ENCODE measurements around the gene ETS2.
"Not testable (repeated sequence)": the region's sequence is repeated elsewhere in the genome, so short reads cannot be mapped to it uniquely, and the experiment has no call there.

The ETS2 gene

DNA sequence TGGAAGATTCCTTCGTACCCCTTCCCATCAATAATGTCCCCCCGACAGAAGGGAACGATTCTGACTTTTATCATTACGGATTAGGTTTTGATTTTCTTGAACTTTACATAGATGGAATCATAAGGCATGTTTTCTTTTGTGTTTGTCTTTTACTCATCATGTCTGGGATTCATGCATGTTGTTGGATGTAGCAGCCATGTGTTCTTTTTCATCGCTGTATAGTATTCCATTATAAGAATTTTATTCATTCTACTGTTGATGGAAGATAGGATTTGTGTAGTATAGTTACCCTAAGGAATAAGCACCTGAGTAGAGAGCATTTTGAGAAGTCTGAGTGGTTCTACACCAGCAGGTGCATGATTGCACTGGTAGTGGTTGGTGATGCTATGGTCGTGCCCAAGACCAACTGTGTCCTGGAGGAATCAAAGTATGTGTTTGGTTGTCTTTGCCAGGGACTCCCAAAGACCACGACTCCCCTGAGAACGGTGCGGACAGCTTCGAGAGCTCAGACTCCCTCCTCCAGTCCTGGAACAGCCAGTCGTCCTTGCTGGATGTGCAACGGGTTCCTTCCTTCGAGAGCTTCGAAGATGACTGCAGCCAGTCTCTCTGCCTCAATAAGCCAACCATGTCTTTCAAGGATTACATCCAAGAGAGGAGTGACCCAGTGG lies 13.5 kb downstream of the ETS2 start:
- no peak for DNase-seq

DNA sequence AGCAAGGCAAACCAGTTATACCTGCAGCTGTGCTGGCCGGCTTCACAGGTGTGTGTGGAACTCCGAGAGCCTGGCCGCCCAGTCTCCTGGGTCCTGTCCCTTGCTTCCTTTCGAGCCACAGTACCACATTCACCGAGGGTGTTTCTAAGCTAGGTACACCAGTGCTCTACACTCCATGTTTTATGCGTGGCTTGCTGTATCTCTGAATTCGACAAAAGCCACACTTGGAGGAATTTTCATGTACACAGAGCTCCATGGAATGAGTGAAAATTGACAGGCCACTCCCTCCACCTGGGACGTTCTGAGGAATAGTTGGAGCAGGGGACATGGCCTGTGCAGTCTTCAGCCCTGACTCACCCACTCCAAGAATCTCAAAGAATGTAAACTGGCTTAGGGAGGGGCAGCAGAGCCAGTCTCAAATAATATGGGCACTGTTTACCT lies 14.0 kb downstream of the ETS2 start:
- no peak for DNase-seq

DNA sequence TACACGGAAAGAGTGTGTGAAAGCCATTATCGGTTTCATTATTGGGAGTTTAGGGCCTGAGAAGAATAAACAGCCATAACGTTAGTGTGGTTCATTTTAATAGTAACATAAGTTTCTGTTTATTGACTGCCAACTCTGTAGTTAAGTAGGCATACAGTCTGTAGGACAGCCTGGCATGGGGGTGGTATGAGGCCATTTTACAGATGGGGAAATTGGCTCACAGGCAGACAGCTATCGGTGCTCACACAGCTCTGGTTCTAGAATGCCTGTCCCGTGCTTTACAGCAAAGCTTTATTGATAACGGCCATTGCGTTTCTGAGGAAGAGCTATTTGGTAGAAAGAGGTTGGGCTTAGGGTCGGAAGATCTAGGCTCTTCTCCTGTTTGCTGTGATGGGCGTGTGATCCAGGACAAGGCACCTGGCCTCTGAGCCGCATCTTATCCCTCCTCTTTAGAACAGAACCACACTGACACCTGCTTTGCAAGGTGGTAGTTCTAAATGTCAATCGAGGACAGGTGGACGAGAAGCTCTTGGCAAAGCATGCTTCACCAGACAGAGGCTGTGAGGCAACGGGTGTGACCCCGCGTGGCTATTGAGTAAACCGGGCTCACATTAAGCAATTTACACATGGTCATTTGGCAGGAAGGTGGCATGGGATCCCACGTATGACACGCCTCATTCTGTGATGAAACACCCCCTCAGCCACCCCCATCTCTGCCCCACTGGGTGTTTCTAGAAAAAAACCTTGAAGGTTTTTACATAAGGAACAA lies 14.9 kb downstream of the ETS2 start:
- no peak for DNase-seq

- DNase-seq, result no peak
Observed at GRCh38 chr21:38821248-38821647, 15.5 kb downstream of the ETS2 start.

GRCh38 chr21:38821959-38822682 lies 16.4 kb downstream of the ETS2 start:
- no peak for DNase-seq

DNA sequence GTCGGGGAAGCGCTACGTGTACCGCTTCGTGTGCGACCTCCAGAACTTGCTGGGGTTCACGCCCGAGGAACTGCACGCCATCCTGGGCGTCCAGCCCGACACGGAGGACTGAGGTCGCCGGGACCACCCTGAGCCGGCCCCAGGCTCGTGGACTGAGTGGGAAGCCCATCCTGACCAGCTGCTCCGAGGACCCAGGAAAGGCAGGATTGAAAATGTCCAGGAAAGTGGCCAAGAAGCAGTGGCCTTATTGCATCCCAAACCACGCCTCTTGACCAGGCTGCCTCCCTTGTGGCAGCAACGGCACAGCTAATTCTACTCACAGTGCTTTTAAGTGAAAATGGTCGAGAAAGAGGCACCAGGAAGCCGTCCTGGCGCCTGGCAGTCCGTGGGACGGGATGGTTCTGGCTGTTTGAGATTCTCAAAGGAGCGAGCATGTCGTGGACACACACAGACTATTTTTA lies 17.1 kb downstream of the ETS2 start:
- DNase-seq, result no peak

GRCh38 chr21:38823737-38824123 lies 18.0 kb downstream of the ETS2 start:
- DNase-seq, result no peak

DNA sequence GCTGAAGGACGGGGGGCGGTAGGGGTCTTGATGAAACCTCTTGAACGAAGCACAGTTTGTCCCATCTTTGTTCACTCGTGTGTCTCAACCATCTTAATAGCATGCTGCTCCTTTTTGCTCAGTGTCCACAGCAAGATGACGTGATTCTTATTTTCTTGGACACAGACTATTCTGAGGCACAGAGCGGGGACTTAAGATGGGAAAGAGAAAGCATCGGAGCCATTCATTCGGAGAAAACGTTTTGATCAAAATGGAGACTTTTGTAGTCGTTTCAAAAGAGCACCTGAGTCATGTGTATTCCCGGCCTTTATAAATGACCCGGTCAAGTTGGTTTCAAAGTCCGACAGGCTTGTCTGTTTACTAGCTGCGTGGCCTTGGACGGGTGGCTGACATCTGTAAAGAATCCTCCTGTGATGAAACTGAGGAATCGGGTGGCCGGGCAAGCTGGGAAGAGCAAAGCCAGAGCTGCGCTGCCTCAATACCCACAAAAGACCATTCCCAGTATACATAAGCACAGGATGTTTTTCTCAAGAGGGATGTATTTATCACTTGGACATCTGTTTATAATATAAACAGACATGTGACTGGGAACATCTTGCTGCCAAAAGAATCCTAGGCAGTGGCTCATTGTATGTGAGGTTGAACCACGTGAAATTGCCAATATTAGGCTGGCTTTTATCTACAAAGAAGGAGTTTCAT lies 18.5 kb downstream of the ETS2 start:
- DNase-seq, result no peak

DNA sequence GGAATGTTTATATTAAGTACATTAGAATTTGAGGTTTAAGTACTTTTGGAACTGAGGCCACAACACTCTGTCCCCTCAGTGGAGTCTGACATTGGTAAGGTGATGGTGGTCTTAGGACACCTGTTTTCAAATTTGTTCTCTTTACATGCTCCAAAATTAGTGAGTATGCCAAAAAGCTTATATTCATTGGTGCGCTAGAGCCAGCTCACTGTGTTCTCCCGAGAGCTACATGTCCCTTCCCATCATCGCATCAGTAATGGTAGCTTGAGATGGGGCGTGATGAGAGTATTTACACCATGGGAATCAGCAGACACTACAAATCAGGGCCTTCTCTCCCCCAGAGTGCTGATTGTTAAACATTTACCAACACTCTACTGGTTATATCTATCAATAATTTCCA lies 19.5 kb downstream of the ETS2 start:
- DNase-seq, result no peak

DNA sequence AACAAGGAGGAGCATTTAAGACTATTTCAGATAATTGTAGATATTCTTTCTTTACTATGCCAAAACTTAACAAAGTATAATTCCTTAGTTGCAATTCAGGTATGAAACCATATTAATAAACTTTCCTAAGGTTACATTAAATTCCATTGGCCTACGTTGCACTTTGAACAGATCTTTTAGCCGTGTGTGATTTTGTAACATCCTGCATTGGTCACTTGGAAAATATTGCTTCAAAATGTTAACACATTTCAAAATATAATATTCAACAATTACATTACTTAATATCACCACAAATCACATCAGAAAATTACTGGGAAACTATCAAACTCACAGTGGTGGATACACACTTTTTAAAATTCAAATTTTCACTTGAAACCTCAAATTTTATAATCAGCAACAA lies 20.2 kb downstream of the ETS2 start:
- DNase-seq, result no peak

DNA sequence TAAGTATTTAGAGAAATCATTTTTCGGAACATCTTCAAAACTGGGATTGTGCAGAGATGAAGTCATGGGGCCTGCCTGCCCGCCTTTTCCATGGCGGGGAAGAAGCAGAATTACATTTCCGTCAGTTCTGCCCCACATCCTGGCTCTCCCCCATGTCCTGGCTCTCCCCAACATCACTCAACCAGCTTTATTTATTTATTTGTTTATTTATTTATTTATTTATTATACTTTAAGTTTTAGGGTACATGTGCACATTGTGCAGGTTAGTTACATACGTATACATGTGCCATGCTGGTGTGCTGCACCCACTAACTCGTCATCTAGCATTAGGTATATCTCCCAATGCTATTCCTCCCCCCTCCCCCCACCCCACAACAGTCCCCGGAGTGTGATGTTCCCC lies 22.4 kb downstream of the ETS2 start:
- DNase-seq, result not testable (repeated sequence)

DNA sequence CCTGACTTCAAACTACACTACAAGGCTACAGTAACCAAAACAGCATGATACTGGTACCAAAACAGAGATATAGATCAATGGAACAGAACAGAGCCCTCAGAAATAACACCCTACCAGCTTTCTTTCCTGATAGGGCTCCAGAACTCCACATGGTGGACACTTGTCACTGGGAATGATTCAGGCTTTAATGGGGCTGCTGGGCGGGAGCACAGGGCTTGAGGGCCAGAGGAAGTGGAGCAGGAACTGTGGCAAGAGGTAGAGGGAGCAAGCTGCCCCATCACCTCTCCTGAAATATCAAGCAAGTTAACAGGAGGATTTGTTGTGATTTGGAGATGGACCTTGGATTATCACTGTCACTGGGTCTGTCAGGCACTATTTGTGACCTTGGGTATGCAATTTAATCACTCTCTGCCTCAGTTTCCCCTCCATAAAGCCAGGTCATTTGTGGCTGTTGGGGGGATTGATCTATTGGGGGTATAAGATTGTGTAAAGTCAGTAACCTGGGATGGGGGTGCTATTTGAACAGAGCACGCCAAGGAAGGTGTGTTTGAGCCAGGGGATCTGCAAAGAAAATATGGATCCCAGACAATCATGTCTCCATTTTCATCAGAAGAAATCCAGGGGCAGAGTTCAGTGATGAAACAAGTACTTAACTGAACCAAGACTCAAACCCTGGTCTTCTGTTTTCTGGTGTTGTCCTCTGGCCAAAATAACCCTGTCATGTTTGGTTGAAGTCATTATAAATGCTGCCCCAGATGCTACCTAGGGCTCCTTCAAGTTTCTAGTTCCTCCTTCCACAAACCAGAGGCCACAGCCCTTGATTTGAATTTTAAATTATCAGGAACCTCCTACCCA lies 25.2 kb downstream of the ETS2 start:
- DNase-seq, result no peak

- DNase-seq, result no peak
Observed at GRCh38 chr21:38831526-38832467, 26.1 kb downstream of the ETS2 start.

DNA sequence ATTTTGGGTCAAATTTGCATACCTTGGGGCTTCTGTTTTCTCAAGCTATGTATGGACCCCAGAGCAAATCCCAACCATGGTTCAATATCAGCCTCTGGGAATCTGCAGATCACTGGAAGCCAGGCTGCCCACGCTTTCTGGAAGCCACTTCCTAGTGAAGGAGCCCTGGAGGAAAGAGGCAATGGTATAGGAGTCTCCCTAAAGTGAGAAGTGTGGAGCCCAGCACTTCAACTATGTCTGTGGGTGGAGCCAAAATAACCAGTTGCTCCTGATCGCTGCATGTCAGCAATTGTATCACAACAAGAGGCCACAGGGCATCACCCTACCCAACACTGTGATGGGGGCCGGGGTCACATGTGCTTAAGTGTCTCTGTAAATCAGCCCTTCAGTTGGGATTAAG lies 26.9 kb downstream of the ETS2 start:
- no peak for DNase-seq

- DNase-seq, result no peak
Observed at GRCh38 chr21:38833117-38833516, 27.4 kb downstream of the ETS2 start.

- DNase-seq, result no peak
Observed at GRCh38 chr21:38834725-38835124, 29.0 kb downstream of the ETS2 start.

DNA sequence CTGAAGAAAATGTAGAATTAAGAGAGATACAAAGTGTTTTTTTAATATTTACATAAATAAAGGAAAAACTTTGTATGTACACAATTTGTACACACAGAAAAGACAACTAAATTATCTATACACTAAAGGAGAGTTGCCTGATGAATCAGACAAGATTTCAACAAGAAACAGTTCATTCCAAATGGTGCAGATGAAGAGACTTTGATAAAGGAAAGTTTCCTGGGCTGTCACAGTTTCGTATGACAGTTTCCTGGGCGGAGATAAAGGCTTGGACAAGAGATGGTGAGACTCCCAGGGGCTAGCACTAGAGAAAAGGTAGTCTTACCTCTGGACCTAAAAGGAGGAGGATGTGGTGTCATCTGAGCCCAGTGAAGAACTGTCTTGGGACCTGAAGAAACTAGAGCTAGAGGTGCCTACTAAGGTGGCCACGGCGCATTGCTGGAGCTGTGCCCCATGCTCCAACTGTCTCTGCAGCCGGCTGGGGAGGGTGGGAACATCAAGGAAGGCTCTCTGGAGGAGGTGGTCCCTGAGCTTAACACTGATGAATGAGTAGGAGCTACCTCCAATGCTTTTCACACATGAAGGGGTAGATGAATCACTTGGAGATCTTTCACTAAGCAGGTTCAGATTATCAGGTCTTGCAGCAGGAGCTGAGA lies 32.2 kb downstream of the ETS2 start:
- no peak for DNase-seq

- no peak for DNase-seq
Observed at GRCh38 chr21:38838598-38839327, 33.0 kb downstream of the ETS2 start.

Measured in DMS79 (cell line).